H9 (cell line): ENCODE measurements around the gene LHFPL2. TPM values are rescaled to one million over a fixed set of nuclear protein-coding genes. Genes with fewer than 3 reads are reported as not detected.

ENCODE experiments used
- DNase-seq: peaks from one replicate; pipeline ENCODE4 v3.0.0-alpha.2; 2017
- H2AFZ ChIP-seq: one replicate; pipeline ENCODE4 v1.6.1; 2013; ENCODE audit warnings: mild to moderate bottlenecking, low read length, control low read depth, moderate library complexity
- H2AK5ac ChIP-seq: 2 replicates; pipeline ENCODE4 v1.6.1; 2013; ENCODE audit warnings: low read length, control low read depth, mixed read lengths; ENCODE audit not compliant: insufficient read length
- H2BK120ac ChIP-seq: one replicate; pipeline ENCODE4 v1.6.1; 2013; ENCODE audit warnings: low read depth, mild to moderate bottlenecking, low read length, control low read depth, inconsistent platforms; ENCODE audit not compliant: poor library complexity, severe bottlenecking
- H2BK12ac ChIP-seq: 2 replicates; pipeline ENCODE4 v1.6.1; 2013; ENCODE audit warnings: low read length, control low read depth, mixed read lengths, low read depth; ENCODE audit not compliant: insufficient read length
- H2BK15ac ChIP-seq: 2 replicates; pipeline ENCODE4 v1.6.1; 2013; ENCODE audit warnings: low read depth, low read length, control low read depth
- H2BK20ac ChIP-seq: one replicate; pipeline ENCODE4 v1.6.1; 2013; ENCODE audit warnings: low read depth, mild to moderate bottlenecking, low read length, control low read depth, inconsistent platforms; ENCODE audit not compliant: poor library complexity, severe bottlenecking
- H2BK5ac ChIP-seq: 2 replicates; pipeline ENCODE4 v1.6.1; 2013; ENCODE audit warnings: low read length, control low read depth, mixed read lengths; ENCODE audit not compliant: insufficient read length
- H3K14ac ChIP-seq: 2 replicates; pipeline ENCODE4 v1.6.1; 2013; ENCODE audit warnings: low read length, control low read depth; ENCODE audit not compliant: insufficient read depth
- H3K18ac ChIP-seq: 2 replicates; pipeline ENCODE4 v1.6.1; 2013; ENCODE audit warnings: low read depth, mild to moderate bottlenecking, mixed read lengths, low read length, control low read depth; ENCODE audit not compliant: insufficient read length
- H3K23ac ChIP-seq: 2 replicates; pipeline ENCODE4 v1.6.1; 2013; ENCODE audit warnings: low read length, control low read depth, mixed read lengths, low read depth; ENCODE audit not compliant: insufficient read length
- H3K23me2 ChIP-seq: 2 replicates; pipeline ENCODE4 v1.6.1; 2013; ENCODE audit warnings: low read depth, mild to moderate bottlenecking, mixed read lengths, low read length, control low read depth; ENCODE audit not compliant: insufficient read length, poor library complexity, severe bottlenecking
- H3K27ac ChIP-seq: 2 replicates; pipeline ENCODE4 v1.5.1; 2013; ENCODE audit warnings: low read length, control low read depth, mixed read lengths, low read depth; ENCODE audit not compliant: insufficient read length
- H3K27me3 ChIP-seq: 2 replicates; pipeline ENCODE4 v1.6.1; 2013; ENCODE audit warnings: low read length, control low read depth, inconsistent platforms; ENCODE audit not compliant: insufficient read depth
- H3K4ac ChIP-seq: 2 replicates; pipeline ENCODE4 v1.6.1; 2013; ENCODE audit warnings: low read depth, mild to moderate bottlenecking, control low read depth, inconsistent platforms, low read length, moderate library complexity
- H3K4me1 ChIP-seq: 2 replicates; pipeline ENCODE4 v1.6.1; 2013; ENCODE audit warnings: low read length, control low read depth, inconsistent platforms; ENCODE audit not compliant: insufficient read depth
- H3K4me2 ChIP-seq: 2 replicates; pipeline ENCODE4 v1.6.1; 2013; ENCODE audit warnings: low read length, control low read depth, mixed read lengths; ENCODE audit not compliant: insufficient read length, insufficient read depth
- H3K56ac ChIP-seq: 2 replicates; pipeline ENCODE4 v1.6.1; 2013; ENCODE audit warnings: low read depth, mild to moderate bottlenecking, mixed read lengths, low read length, control low read depth; ENCODE audit not compliant: insufficient read length
- H3K79me1 ChIP-seq: 2 replicates; pipeline ENCODE4 v1.6.1; 2013; ENCODE audit warnings: low read depth, mild to moderate bottlenecking, moderate library complexity, low read length, control low read depth, inconsistent platforms; ENCODE audit not compliant: insufficient read depth, poor library complexity, severe bottlenecking
- H3K79me2 ChIP-seq: 2 replicates; pipeline ENCODE4 v1.6.1; 2013; ENCODE audit warnings: low read length, control low read depth, inconsistent platforms; ENCODE audit not compliant: insufficient read depth
- H3K9ac ChIP-seq: 2 replicates; pipeline ENCODE4 v1.6.1; 2013; ENCODE audit warnings: low read length, control low read depth, mixed read lengths; ENCODE audit not compliant: insufficient read length; ENCODE audit errors: extremely low read depth
- H3K9me3 ChIP-seq: one replicate; pipeline ENCODE4 v1.6.1; 2013; ENCODE audit warnings: low read depth, low read length, inconsistent platforms; ENCODE audit not compliant: control insufficient read depth
- H3T11ph ChIP-seq: one replicate; pipeline ENCODE4 v1.6.1; 2013; ENCODE audit warnings: mild to moderate bottlenecking, low read length, control low read depth, inconsistent platforms
- H4K20me1 ChIP-seq: one replicate; pipeline ENCODE4 v1.6.1; 2013; ENCODE audit not compliant: control insufficient read depth, insufficient read length, insufficient read depth
- H4K5ac ChIP-seq: 2 replicates; pipeline ENCODE4 v1.6.1; 2013; ENCODE audit warnings: low read depth, mild to moderate bottlenecking, mixed read lengths, low read length, control low read depth; ENCODE audit not compliant: insufficient read length
- H4K8ac ChIP-seq: replicated peaks from 2 replicates; pipeline ENCODE4 v1.6.1; 2013; ENCODE audit warnings: low read length, control low read depth, mixed read lengths, low read depth; ENCODE audit not compliant: insufficient read length
- H4K91ac ChIP-seq: 2 replicates; pipeline ENCODE4 v1.6.1; 2013; ENCODE audit warnings: low read depth, mild to moderate bottlenecking, moderate library complexity, mixed read lengths, low read length, control low read depth; ENCODE audit not compliant: insufficient read length
- H3K27ac Mint-ChIP-seq, 3 experiments: 2 replicates in 2 of 3; 3 replicates in 1 of 3; pipeline ENCODE4 v1.8.0; 2020 to 2021; ENCODE audit warnings: mixed read lengths in 3 of 3, mild to moderate bottlenecking in 1 of 3, moderate library complexity in 1 of 3
- H3K27me3 Mint-ChIP-seq: 2 replicates; pipeline ENCODE4 v1.8.0; 2021; ENCODE audit warnings: low read depth, mild to moderate bottlenecking, moderate library complexity, mixed read lengths
- H3K36me3 Mint-ChIP-seq, 3 experiments: 2 replicates in 2 of 3; 3 replicates in 1 of 3; pipeline ENCODE4 v1.8.0; 2020 to 2021; ENCODE audit warnings: low read depth in 3 of 3, mixed read lengths in 3 of 3; ENCODE audit not compliant: insufficient read depth in 1 of 3
- H3K4me1 Mint-ChIP-seq, 2 experiments: 2 replicates each; pipeline ENCODE4 v1.8.0; 2020; ENCODE audit warnings: mixed read lengths in 2 of 2
- H3K4me3 Mint-ChIP-seq, 2 experiments: 2 replicates in 1 of 2; 3 replicates in 1 of 2; pipeline ENCODE4 v1.8.0; 2020 to 2021; ENCODE audit warnings: mild to moderate bottlenecking in 2 of 2, mixed read lengths in 2 of 2, moderate library complexity in 1 of 2
- H3K9me3 Mint-ChIP-seq, 2 experiments: 2 replicates in 1 of 2; 3 replicates in 1 of 2; pipeline ENCODE4 v1.8.0; 2020; ENCODE audit warnings: mild to moderate bottlenecking in 2 of 2, mixed read lengths in 2 of 2, moderate library complexity in 1 of 2
- CTCF ChIP-seq: fragments of 200-600 bp; sonication (generic); conservative IDR thresholded peaks from 3 replicates; pipeline ENCODE4 v1.8.0; 2021; ENCODE audit warnings: antibody characterized with exemption, mild to moderate bottlenecking
- WGBS: extraction: QIAGEN DNeasy Blood & Tissue Kit; methylation state at CpG from one replicate; pipeline ENCODE4 v1.1.7; 2013; ENCODE audit warnings: missing lambda C conversion rate, low lambda C conversion rate, mixed read lengths; ENCODE audit not compliant: insufficient read length; ENCODE audit errors: extremely low coverage; 5-methylcytosine and 5-hydroxymethylcytosine counted together
- total RNA-seq: library from RNA; stranded (reverse); gene quantifications from 2 replicates; pipeline ENCODE4 v1.2.1, GENCODE V29; 2021

LHFPL2 gene
- total RNA-seq, 1 experiment from 2014 or later = 26.3 TPM

- H3K9me3 ChIP-seq = no peaks in the 10 kb centered on the region
- H4K91ac ChIP-seq = no peak overlapping the region
- no peak for TF ChIP-seq CTCF
- no peak overlapping the region for H2BK20ac ChIP-seq
- no peaks in the 10 kb centered on the region for H4K20me1 ChIP-seq
- H2BK15ac ChIP-seq = no peak overlapping the region
- Mint-ChIP-seq H3K36me3 (peaks cover 0 to 4% (median 2%) of the 10 kb centered on the region in 3 experiments; a peak in 3 of 7 replicates), H3K9me3 (no peaks in the 10 kb centered on the region), H3K27ac (peak overlapping the region in 2 of 3 experiments; percentile 19 to 72; a peak in 4 of 7 replicates), H3K27me3 (no peaks in the 10 kb centered on the region), H3K4me1 (peaks cover 28 to 29% of the 10 kb centered on the region in 2 experiments), H3K4me3 (no peak overlapping the region)
- no peak overlapping the region for H3K23ac ChIP-seq
- H4K5ac ChIP-seq = no peak overlapping the region
- H3K56ac ChIP-seq = no peak overlapping the region
- no peaks in the 10 kb centered on the region for H3K27me3 ChIP-seq
- no peak overlapping the region for H3K18ac ChIP-seq
- H2BK120ac ChIP-seq = no peak overlapping the region
- H3T11ph ChIP-seq = no peak overlapping the region
- H3K79me1 ChIP-seq = peaks cover 4% of the 10 kb centered on the region
- H2BK12ac ChIP-seq = no peak overlapping the region
- no peak for DNase-seq
- H2AK5ac ChIP-seq = no peak overlapping the region
- H2AFZ ChIP-seq = no peak overlapping the region
- H3K79me2 ChIP-seq = peaks cover 5% of the 10 kb centered on the region; the same call in 1 of the 2 replicates
- no peak overlapping the region for H2BK5ac ChIP-seq
- no peak overlapping the region for H3K4ac ChIP-seq
- H3K4me1 ChIP-seq = peaks cover 7% of the 10 kb centered on the region
- H3K27ac ChIP-seq = no peak overlapping the region
- WGBS = no CpG with 5 or more reads among the region's 10 CpGs
- no peak overlapping the region for H3K14ac ChIP-seq
- H3K23me2 ChIP-seq = no peaks in the 10 kb centered on the region
- H3K4me2 ChIP-seq = no peak overlapping the region
- H4K8ac ChIP-seq = no peak overlapping the region
- H3K9ac ChIP-seq = no peak overlapping the region
Observed at GRCh38 chr5:78569441-78569840, 79.1 kb downstream of the LHFPL2 start.
